ENCODE measurements around the gene OXSM.

The OXSM gene

DNA sequence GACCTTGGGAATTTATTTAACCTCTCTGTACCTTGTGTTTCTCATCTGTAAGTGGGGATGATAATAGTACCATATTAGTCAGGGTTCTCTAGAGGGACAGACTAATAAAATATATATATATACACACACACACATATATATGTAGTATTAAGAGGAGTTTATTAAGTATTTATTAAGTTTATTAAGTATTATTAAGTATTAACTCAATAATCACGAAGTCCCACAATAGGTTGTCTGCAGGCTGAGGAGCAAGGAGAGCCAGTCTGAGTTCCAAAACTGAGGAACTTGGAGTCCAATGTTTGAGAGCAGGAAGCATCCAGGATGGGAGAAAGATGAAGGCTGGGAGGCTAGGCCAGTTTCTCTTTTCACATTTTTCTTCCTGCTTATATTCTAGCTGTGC lies 14.8 kb downstream of the OXSM start:
- DNase-seq (ENCODE audit: low read depth), result no peak

- no peak for DNase-seq (ENCODE audit: low read depth)
These were observed 22.8 kb downstream of the OXSM start for GRCh38 chr3:25812644-25813043.

- no peak for DNase-seq (ENCODE audit: low read depth)
These were observed 27.2 kb downstream of the OXSM start for GRCh38 chr3:25817107-25817506.

- DNase-seq (ENCODE audit: low read depth), result no peak
These were observed 27.7 kb downstream of the OXSM start for GRCh38 chr3:25817638-25818037.

DNA sequence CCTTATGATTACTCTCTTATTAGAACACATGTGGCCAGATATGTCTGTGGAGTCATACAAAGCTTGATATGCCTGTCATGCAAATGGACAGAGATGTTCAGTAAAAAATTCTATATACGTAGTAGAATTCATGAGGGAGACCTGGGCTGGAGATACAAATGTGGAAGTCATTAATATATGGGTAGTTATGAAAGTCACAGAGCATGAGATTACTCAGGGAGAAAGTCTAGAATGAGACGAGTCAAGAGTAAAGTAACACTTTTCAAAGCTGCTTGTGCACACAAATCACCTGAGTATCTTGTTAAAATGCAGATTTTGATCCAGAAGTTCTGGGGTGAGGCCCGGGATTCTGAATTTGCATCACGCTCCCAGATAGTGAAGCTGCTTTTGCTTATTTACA lies 28.4 kb downstream of the OXSM start:
- DNase-seq (ENCODE audit: low read depth), result no peak

DNA sequence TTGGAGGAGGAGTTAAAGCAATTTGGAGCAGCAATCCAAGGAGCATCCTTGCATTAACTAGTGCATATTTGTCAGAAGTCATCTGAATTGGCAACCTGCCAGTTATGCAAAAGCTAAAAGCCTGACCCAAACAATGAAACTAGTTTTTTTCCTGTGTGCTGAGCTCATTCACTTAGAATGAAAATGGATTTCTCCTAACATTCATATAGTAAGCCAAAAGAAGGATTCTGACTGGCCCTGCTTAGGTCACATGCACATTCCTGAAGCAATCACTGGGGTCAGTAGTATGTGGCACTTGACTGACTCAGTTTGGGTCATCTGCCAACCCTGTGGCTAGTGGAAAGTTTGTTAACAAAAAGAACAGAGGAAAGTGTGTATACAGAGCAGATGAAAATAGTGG lies 30.5 kb downstream of the OXSM start:
- peak; percentile 84 for DNase-seq (ENCODE audit: low read depth)

DNA sequence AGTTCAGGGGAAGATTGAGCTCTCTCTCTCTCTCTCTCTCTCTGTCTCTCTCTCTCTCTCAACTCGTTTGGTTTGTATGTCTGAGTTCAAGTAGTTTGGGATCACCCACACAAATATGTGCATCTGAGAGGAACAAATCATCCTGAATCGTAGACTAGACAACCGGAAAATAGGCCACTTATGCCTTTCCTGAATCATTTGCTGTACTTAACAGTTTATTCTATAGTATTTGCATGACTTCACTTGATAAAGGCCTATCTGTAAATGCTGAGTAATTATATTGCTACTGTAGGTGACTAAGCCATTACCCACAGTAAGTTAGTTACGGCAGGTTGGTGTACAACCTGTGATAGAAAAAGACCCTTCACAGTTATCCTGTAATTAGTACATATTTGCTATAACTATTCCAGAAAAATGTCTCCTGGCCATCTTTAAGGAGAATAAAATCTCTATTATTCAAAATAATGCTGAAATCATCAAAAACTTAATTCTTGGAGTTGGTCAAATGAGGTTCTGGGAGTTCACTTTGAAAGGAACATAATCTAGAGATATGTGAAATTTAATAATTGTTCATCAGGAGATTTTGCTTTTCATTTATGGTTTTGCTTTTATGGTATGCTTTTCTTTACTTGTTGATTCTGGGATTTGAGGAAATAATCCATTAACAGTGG lies 31.1 kb downstream of the OXSM start:
- DNase-seq (ENCODE audit: low read depth), result no peak

- DNase-seq (ENCODE audit: low read depth), result no peak
These were observed 32.1 kb downstream of the OXSM start for GRCh38 chr3:25821746-25822573.

DNA sequence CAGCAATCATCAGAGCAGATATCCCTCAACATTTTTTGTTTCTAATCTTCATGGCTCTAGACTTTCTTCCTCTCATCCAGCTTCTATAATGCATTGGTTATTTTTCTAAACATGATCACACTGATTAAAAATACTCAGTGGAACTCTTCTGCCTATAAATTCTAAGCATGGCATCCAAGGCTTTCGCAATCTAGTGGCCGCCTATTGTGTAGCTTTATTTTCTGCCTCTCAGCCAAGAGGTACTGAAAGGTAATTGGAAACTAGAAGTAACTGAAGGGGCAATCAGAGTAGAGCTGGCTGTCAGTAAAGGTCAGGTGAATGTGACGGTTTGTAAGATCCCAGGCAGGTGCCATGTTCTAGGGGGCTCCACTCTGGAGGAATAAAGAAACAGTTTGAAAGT lies 33.4 kb downstream of the OXSM start:
- DNase-seq (ENCODE audit: low read depth), result no peak

- no peak for DNase-seq (ENCODE audit: low read depth)
These were observed 36.6 kb downstream of the OXSM start for GRCh38 chr3:25826510-25826909.

GRCh38 chr3:25830373-25831280 lies 40.7 kb downstream of the OXSM start:
- no peak for DNase-seq (ENCODE audit: low read depth)

- no peak for DNase-seq (ENCODE audit: low read depth)
These were observed 41.7 kb downstream of the OXSM start for GRCh38 chr3:25831578-25831977.

DNA sequence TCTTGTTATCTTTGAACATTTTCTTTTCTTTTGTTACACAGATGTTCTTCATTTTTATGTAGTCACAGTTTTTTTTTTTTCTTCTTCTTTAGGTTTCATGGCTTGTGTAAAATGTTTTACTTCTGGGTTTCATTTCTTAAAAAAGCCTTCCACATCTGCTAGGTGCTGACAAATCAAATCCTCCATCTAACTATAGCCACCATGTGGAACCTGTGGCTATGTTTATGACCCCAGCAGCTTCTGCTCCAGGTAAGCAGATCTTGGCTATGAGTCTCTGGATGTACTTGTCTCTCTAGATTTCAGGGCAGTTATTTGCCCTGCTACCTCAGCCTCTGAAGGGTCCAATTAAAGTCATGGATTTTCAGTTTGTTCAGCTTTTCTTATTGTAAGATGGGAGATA lies 44.5 kb downstream of the OXSM start:
- no peak for DNase-seq (ENCODE audit: low read depth)

GRCh38 chr3:25836579-25836978 lies 46.7 kb downstream of the OXSM start:
- no peak for DNase-seq (ENCODE audit: low read depth)

- no peak for DNase-seq (ENCODE audit: low read depth)
These were observed 47.1 kb downstream of the OXSM start for GRCh38 chr3:25837038-25837437.

DNA sequence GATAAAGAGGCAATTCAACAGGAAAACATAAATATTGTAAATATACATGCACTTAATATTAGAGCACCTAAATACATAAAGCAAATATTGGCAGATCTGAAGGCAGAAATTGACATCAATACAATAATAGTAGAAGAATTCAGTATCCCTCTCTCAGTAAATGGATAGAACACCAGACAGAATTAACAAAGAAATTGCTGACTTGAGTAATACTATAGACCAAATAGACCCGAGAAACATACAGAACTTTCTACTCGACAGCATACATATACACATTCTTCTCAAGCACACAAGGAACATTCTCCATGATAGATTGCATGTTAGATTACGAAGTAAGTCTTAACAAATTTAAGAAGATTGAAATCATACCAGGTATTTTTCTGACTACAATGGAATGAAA lies 50.2 kb downstream of the OXSM start:
- no peak for DNase-seq (ENCODE audit: low read depth)

- DNase-seq (ENCODE audit: low read depth), result no peak
These were observed 53.4 kb downstream of the OXSM start for GRCh38 chr3:25843332-25843731.

Measured in HS-27A (cell line).